Skeletal muscle satellite cell (primary cell): Measurements from ENCODE around the gene PSMG4. TPM values are rescaled to one million over a fixed set of nuclear protein-coding genes. Genes with fewer than 3 reads are reported as not detected.
A peak's percentile ranks its signal among the peaks of the same experiment; 100 is the strongest.

Experiments
- H3K27me3 ChIP-seq: 2 replicates; pipeline ENCODE4 v1.7.0; 2013; ENCODE audit warnings: low read length; ENCODE audit not compliant: control insufficient read depth, insufficient read depth
- H3K36me3 ChIP-seq: 2 replicates; pipeline ENCODE4 v1.7.0; 2013; ENCODE audit warnings: mild to moderate bottlenecking, control low read depth, low read length; ENCODE audit not compliant: insufficient read depth
- H3K4me1 ChIP-seq: 2 replicates; pipeline ENCODE4 v1.7.0; 2013; ENCODE audit warnings: low read length; ENCODE audit not compliant: control insufficient read depth, insufficient read depth
- H3K4me2 ChIP-seq: 2 replicates; pipeline ENCODE4 v1.7.0; 2013; ENCODE audit warnings: mild to moderate bottlenecking, low read length
- H3K4me3 ChIP-seq: 2 replicates; pipeline ENCODE4 v1.7.0; 2013; ENCODE audit warnings: low read length
- H3K9ac ChIP-seq: 2 replicates; pipeline ENCODE4 v1.7.0; 2013; ENCODE audit warnings: mild to moderate bottlenecking, low read depth, low read length, moderate library complexity
- H3K9me3 ChIP-seq: replicated peaks from 2 replicates; pipeline ENCODE4 v1.7.0; 2013; ENCODE audit warnings: mild to moderate bottlenecking, control low read depth, low read length
- total RNA-seq: library from RNA; depleted of rRNA; stranded (reverse); fragments of >200 nt; gene quantifications from 2 replicates; pipeline ENCODE4 v1.2.3, GENCODE V29; 2012; rRNA removed

The PSMG4 gene
- total RNA-seq: 24.0 and 35.2 TPM in 2 replicates

- Histone ChIP-seq H3K4me2 (peak within 1 kb of the TSS; percentile 89), H3K36me3 (peaks cover 7% of the 10 kb centered on the region), H3K4me1 (peaks cover 26% of the 10 kb centered on the region), H3K9ac (peak within 1 kb of the TSS; percentile 80), H3K4me3 (peak within 1 kb of the TSS; percentile 96), H3K9me3 (no peaks in the 10 kb centered on the region), H3K27me3 (peaks cover 7% of the 10 kb centered on the region)
Measured at GRCh38 chr6:3258720-3259490, at the start of gene PSMG4. Gene PSMG4, plus strand, starts transcription at chr6:3258947. Its CDS starts 76 bp downstream, at chr6:3259023.

- H3K4me1 ChIP-seq: peaks cover 49% of the 10 kb centered on the region
- peak overlapping the region; percentile 34 for H3K4me3 ChIP-seq
- peak overlapping the region; percentile 69 for H3K9ac ChIP-seq
- H3K4me2 ChIP-seq: peak overlapping the region; percentile 77
- no peaks in the 10 kb centered on the region for H3K27me3 ChIP-seq
- H3K9me3 ChIP-seq: no peaks in the 10 kb centered on the region
- no peaks in the 10 kb centered on the region for H3K36me3 ChIP-seq
Measured at GRCh38 chr6:3209114-3210023, 49.4 kb upstream of the PSMG4 start.

GRCh38 chr6:3210024-3210610 lies 48.6 kb upstream of the PSMG4 start:
- H3K27me3 ChIP-seq: no peaks in the 10 kb centered on the region
- peak overlapping the region; percentile 11 for H3K9ac ChIP-seq
- peaks cover 56% of the 10 kb centered on the region for H3K4me1 ChIP-seq
- H3K9me3 ChIP-seq: no peaks in the 10 kb centered on the region
- no peak overlapping the region for H3K4me3 ChIP-seq
- peak overlapping the region; percentile 77 for H3K4me2 ChIP-seq
- no peaks in the 10 kb centered on the region for H3K36me3 ChIP-seq

GRCh38 chr6:3211681-3212080 lies 47.1 kb upstream of the PSMG4 start:
- Histone ChIP-seq H3K27me3 (peaks cover 8% of the 10 kb centered on the region), H3K4me2 (peak overlapping the region; percentile 51), H3K9ac (peak overlapping the region; percentile 36), H3K4me3 (no peak overlapping the region), H3K36me3 (no peaks in the 10 kb centered on the region), H3K4me1 (peaks cover 50% of the 10 kb centered on the region), H3K9me3 (no peaks in the 10 kb centered on the region)

GRCh38 chr6:3212261-3212660 lies 46.5 kb upstream of the PSMG4 start:
- Histone ChIP-seq H3K4me1 (peaks cover 50% of the 10 kb centered on the region), H3K4me2 (peak overlapping the region; percentile 51), H3K4me3 (no peak overlapping the region), H3K27me3 (peaks cover 12% of the 10 kb centered on the region), H3K9ac (no peak overlapping the region), H3K9me3 (no peaks in the 10 kb centered on the region), H3K36me3 (no peaks in the 10 kb centered on the region)

- Histone ChIP-seq H3K9me3 (no peaks in the 10 kb centered on the region), H3K36me3 (no peaks in the 10 kb centered on the region), H3K9ac (no peak overlapping the region), H3K27me3 (peaks cover 23% of the 10 kb centered on the region), H3K4me1 (peaks cover 41% of the 10 kb centered on the region), H3K4me2 (no peak overlapping the region), H3K4me3 (no peak overlapping the region)
Measured at GRCh38 chr6:3213334-3213695, 45.4 kb upstream of the PSMG4 start.

- Histone ChIP-seq H3K27me3 (peaks cover 37% of the 10 kb centered on the region), H3K4me2 (peak overlapping the region; percentile 52), H3K9me3 (no peaks in the 10 kb centered on the region), H3K36me3 (no peaks in the 10 kb centered on the region), H3K9ac (no peak overlapping the region), H3K4me1 (peaks cover 26% of the 10 kb centered on the region), H3K4me3 (no peak overlapping the region)
Measured at GRCh38 chr6:3214898-3215297, 43.8 kb upstream of the PSMG4 start.

- Histone ChIP-seq H3K36me3 (no peaks in the 10 kb centered on the region), H3K9ac (no peak overlapping the region), H3K9me3 (no peaks in the 10 kb centered on the region), H3K4me2 (no peak overlapping the region), H3K4me3 (no peak overlapping the region), H3K27me3 (peaks cover 57% of the 10 kb centered on the region), H3K4me1 (peaks cover 10% of the 10 kb centered on the region)
Measured at GRCh38 chr6:3217286-3217685, 41.5 kb upstream of the PSMG4 start.

- no peaks in the 10 kb centered on the region for H3K36me3 ChIP-seq
- no peaks in the 10 kb centered on the region for H3K9me3 ChIP-seq
- H3K4me1 ChIP-seq: peaks cover 9% of the 10 kb centered on the region
- no peak overlapping the region for H3K4me3 ChIP-seq
- H3K9ac ChIP-seq: no peak overlapping the region
- peaks cover 65% of the 10 kb centered on the region for H3K27me3 ChIP-seq
- H3K4me2 ChIP-seq: no peak overlapping the region
Measured at GRCh38 chr6:3218266-3218665, 40.5 kb upstream of the PSMG4 start.

- H3K4me2 ChIP-seq: no peak overlapping the region
- H3K9ac ChIP-seq: no peak overlapping the region
- H3K9me3 ChIP-seq: no peaks in the 10 kb centered on the region
- no peak overlapping the region for H3K4me3 ChIP-seq
- peaks cover 78% of the 10 kb centered on the region for H3K27me3 ChIP-seq
- H3K4me1 ChIP-seq: no peaks in the 10 kb centered on the region
- H3K36me3 ChIP-seq: no peaks in the 10 kb centered on the region
Measured at GRCh38 chr6:3220366-3220765, 38.4 kb upstream of the PSMG4 start.

GRCh38 chr6:3221578-3221977 lies 37.2 kb upstream of the PSMG4 start:
- Histone ChIP-seq H3K4me3 (no peak overlapping the region), H3K27me3 (peaks cover 82% of the 10 kb centered on the region), H3K9ac (no peak overlapping the region), H3K4me1 (peaks cover 2% of the 10 kb centered on the region), H3K9me3 (no peaks in the 10 kb centered on the region), H3K36me3 (no peaks in the 10 kb centered on the region), H3K4me2 (no peak overlapping the region)
